GM12878 (cell line): Measurements from ENCODE around the gene NRXN3. TPM values are rescaled to one million over a fixed set of nuclear protein-coding genes. Genes with fewer than 3 reads are reported as not detected.

Source experiments
- ATAC-seq: fragments of 200-7000 bp; cut with Tn5 transposase; 3 replicates; pipeline ENCODE4 v1.9.1; 2020; ENCODE audit warnings: mild to moderate bottlenecking, moderate library complexity
- BruUV-seq: library from RNA; stranded (reverse); fragments of 400-500 nt; replicated peaks from 2 replicates; lab custom pipeline; 2021; lab: Mats Ljungman, UMichigan
- CTCF ChIA-PET: fragments of 300-600 bp; sonication (Branson Sonifier 250); formaldehyde crosslinking; extraction: SDS; loops from one replicate; lab custom pipeline; 2021; ENCODE audit warnings: inconsistent platforms; lab: Yijun Ruan, JAX
- POLR2A ChIA-PET: fragments of 350-600 bp; formaldehyde crosslinking; extraction: SDS; loops from one replicate; lab custom pipeline; 2021; ENCODE audit warnings: inconsistent platforms; lab: Charles Lee
- RAD21 ChIA-PET: fragments of 300-600 bp; sonication (Branson Sonifier 250); formaldehyde crosslinking; loops from one replicate; lab custom pipeline; 2023; ENCODE audit warnings: antibody characterized with exemption; ENCODE audit not compliant: unreplicated experiment; lab: Charles Lee
- SMC1A ChIA-PET: fragments of 300-600 bp; sonication (Branson Sonifier 250); formaldehyde crosslinking; loops from one replicate; lab custom pipeline; 2023; ENCODE audit not compliant: unreplicated experiment, uncharacterized antibody; lab: Charles Lee
- DNase-seq: peaks from one replicate; pipeline ENCODE4 v3.0.0-alpha.2; 2011; ENCODE audit warnings: low read depth, low spot score
- FAIRE-seq: peaks from 3 replicates; lab custom pipeline; 2011; peaks lifted over from hg19 to GRCh38; lab: Jason Lieb, UNC
- H2AFZ ChIP-seq: 2 replicates; pipeline ENCODE4 v1.6.0; 2011; ENCODE audit warnings: low read depth, low read length, control low read depth; ENCODE audit not compliant: control insufficient read depth
- H3K27ac ChIP-seq: 2 replicates; pipeline ENCODE4 v1.5.1; 2011; ENCODE audit warnings: control low read depth; ENCODE audit not compliant: control insufficient read depth, insufficient read depth
- H3K27me3 ChIP-seq, 2 experiments: replicated peaks in 1 of 2; 2 replicates each; pipeline versions ENCODE4 v1.6.0 to v1.6.1; 2011; ENCODE audit warnings: low read length in 1 of 2; ENCODE audit not compliant: control insufficient read depth in 2 of 2, insufficient read depth in 2 of 2
- H3K36me3 ChIP-seq, 2 experiments: 2 replicates each; pipeline ENCODE4 v1.5.1; 2011; ENCODE audit warnings: low read length in 1 of 2; ENCODE audit not compliant: control insufficient read depth in 2 of 2, insufficient read depth in 2 of 2
- H3K4me1 ChIP-seq: 2 replicates; pipeline ENCODE4 v1.6.1; 2011; ENCODE audit warnings: mild to moderate bottlenecking, low read length, moderate library complexity, mixed read lengths; ENCODE audit not compliant: control insufficient read depth, insufficient read depth
- H3K4me2 ChIP-seq: 2 replicates; pipeline ENCODE4 v1.6.0; 2011; ENCODE audit warnings: control low read depth; ENCODE audit not compliant: control insufficient read depth, insufficient read depth
- H3K4me3 ChIP-seq: fragments of 200-600 bp; sonication (generic); 2 replicates; pipeline ENCODE4 v1.5.1; 2016
- H3K79me2 ChIP-seq: 2 replicates; pipeline ENCODE4 v1.6.0; 2011; ENCODE audit warnings: low read length; ENCODE audit not compliant: control insufficient read depth, insufficient read depth
- H3K9ac ChIP-seq: 2 replicates; pipeline ENCODE4 v1.8.0; 2011; ENCODE audit warnings: low read length, control low read depth, mixed read lengths; ENCODE audit not compliant: control insufficient read depth, insufficient read depth
- H3K9me3 ChIP-seq: replicated peaks from 3 replicates; pipeline ENCODE4 v1.5.1; 2011; ENCODE audit warnings: mild to moderate bottlenecking, low read length; ENCODE audit not compliant: control insufficient read depth, insufficient read depth
- H4K20me1 ChIP-seq: 2 replicates; pipeline ENCODE4 v1.6.0; 2011; ENCODE audit not compliant: control insufficient read depth, insufficient read depth
- ASH2L ChIP-seq: fragments of 300-600, 200-600 bp; sonication (generic); IDR thresholded peaks from 2 replicates; pipeline ENCODE4 v1.6.1; 2017; ENCODE audit warnings: low read depth, mild to moderate bottlenecking, borderline replicate concordance
- CHD2 ChIP-seq: IDR thresholded peaks from 2 replicates; pipeline ENCODE4 v1.6.1; 2011; ENCODE audit warnings: low read depth, low read length, improper control_type of control experiment, borderline replicate concordance
- E2F4 ChIP-seq: IDR thresholded peaks from 2 replicates; pipeline ENCODE4 v1.6.1; 2012; ENCODE audit warnings: low read depth, low read length, improper control_type of control experiment
- IKZF1 ChIP-seq: fragments of 450-650 bp; conservative IDR thresholded peaks from 2 replicates; pipeline ENCODE4 v1.6.1; 2017; ENCODE audit warnings: antibody characterized with exemption, mild to moderate bottlenecking
- JUND ChIP-seq: IDR thresholded peaks from 2 replicates; pipeline ENCODE4 v1.6.1; 2012; ENCODE audit warnings: low read depth, mild to moderate bottlenecking, low read length, improper control_type of control experiment, moderate library complexity
- LARP7 ChIP-seq: fragments of 450-650 bp; IDR thresholded peaks from 2 replicates; pipeline ENCODE4 v1.6.1; 2017; ENCODE audit warnings: mild to moderate bottlenecking
- MEF2A ChIP-seq: IDR thresholded peaks from 2 replicates; pipeline ENCODE4 v1.6.1; 2011; ENCODE audit warnings: low read depth, mild to moderate bottlenecking, low read length, moderate library complexity; ENCODE audit not compliant: insufficient read depth
- NR2C1 ChIP-seq: fragments of 450-650 bp; IDR thresholded peaks from 2 replicates; pipeline ENCODE4 v1.6.1; 2017; ENCODE audit warnings: antibody characterized with exemption, mild to moderate bottlenecking, moderate library complexity
- RAD21 ChIP-seq: IDR thresholded peaks from 2 replicates; pipeline ENCODE4 v1.6.1; 2011; ENCODE audit warnings: mild to moderate bottlenecking, low read depth, low read length, moderate library complexity; ENCODE audit not compliant: insufficient read depth
- RBBP5 ChIP-seq: fragments of 200-600 bp; sonication (generic); conservative IDR thresholded peaks from 2 replicates; pipeline ENCODE4 v1.6.1; 2016
- REST ChIP-seq: IDR thresholded peaks from 2 replicates; pipeline ENCODE4 v1.6.1; 2012; ENCODE audit warnings: mild to moderate bottlenecking, low read depth, low read length
- STAT3 ChIP-seq: IDR thresholded peaks from 2 replicates; pipeline ENCODE4 v1.6.1; 2011; ENCODE audit warnings: low read depth, low read length, improper control_type of control experiment
- TAF1 ChIP-seq: IDR thresholded peaks from 2 replicates; pipeline ENCODE4 v1.6.1; 2011; ENCODE audit warnings: mild to moderate bottlenecking, low read depth, low read length, borderline replicate concordance
- TBL1XR1 ChIP-seq: IDR thresholded peaks from 2 replicates; pipeline ENCODE4 v1.6.1; 2012; ENCODE audit warnings: low read depth, low read length, improper control_type of control experiment
- USF1 ChIP-seq: IDR thresholded peaks from 2 replicates; pipeline ENCODE4 v1.6.1; 2011; ENCODE audit warnings: borderline replicate concordance, low read depth, mild to moderate bottlenecking, moderate library complexity, mixed read lengths, low read length; ENCODE audit not compliant: insufficient read depth; ENCODE audit errors: extremely low read length
- ZNF592 ChIP-seq: fragments of 450-650 bp; IDR thresholded peaks from 2 replicates; pipeline ENCODE4 v1.6.1; 2017; ENCODE audit warnings: mild to moderate bottlenecking, moderate library complexity
- WGBS: methylation state at CpG from one replicate; pipeline ENCODE4 v1.1.6; 2016; ENCODE audit warnings: low lambda C conversion rate; ENCODE audit not compliant: insufficient replicate concordance, insufficient coverage; ENCODE audit errors: missing lambda C conversion rate; 5-methylcytosine and 5-hydroxymethylcytosine counted together
- in situ Hi-C: fragments of 300-500 bp; cut with MboI; formaldehyde crosslinking; loops from 9 replicates; pipeline ENCODE4 v1.14.3; 2018; ENCODE audit warnings: mixed read lengths
- intact Hi-C: fragments of 100-400 bp; cut with micrococcal nuclease; formaldehyde crosslinking; loops from one replicate; pipeline ENCODE4 v1.14.2; 2022; ENCODE audit not compliant: unreplicated experiment
- polyA plus RNA-seq, 11 experiments: library from polyadenylated mRNA; depleted of rRNA in 4 of 11; unstranded in 6 of 11; stranded (reverse) in 5 of 11; fragments of >200 nt; fragmentation: Nextera tagmentation in 4 of 11; fragmentation: Illumina TruSeq in 1 of 11; extraction: Ambion mirVana in 4 of 11; extraction: Trizol in 1 of 11; gene quantifications; 1 replicate in 1 of 11; 2 replicates in 10 of 11; pipeline versions ENCODE4 v1.2.1 to v1.2.3, GENCODE V29; 2011 to 2016; ENCODE audit warnings: inconsistent platforms in 2 of 11, missing spikeins in 2 of 11, low read depth in 1 of 11
- total RNA-seq, 4 experiments: library from RNA; depleted of rRNA in 3 of 4; stranded (reverse); fragments of >200 nt in 3 of 4; fragmentation: Illumina TruSeq in 1 of 4; extraction: Trizol in 1 of 4; gene quantifications; 2 replicates each; pipeline versions ENCODE4 v1.2.1 to v1.2.3, GENCODE V29; 2013 to 2021

Gene NRXN3
- total and polyA plus RNA-seq, 10 of the 15 experiments (the other 5 are each of a cell fraction or from before 2014, with no cell fraction given), result 0.52 to 3.3 (median 1.4) TPM

- Histone ChIP-seq H3K4me3 (no peak overlapping the region), H3K27ac (no peak overlapping the region), H3K9ac (no peak overlapping the region), H3K9me3 (no peaks in the 10 kb centered on the region), H3K36me3 (no peaks in the 10 kb centered on the region), H3K4me2 (no peak overlapping the region), H3K79me2 (no peaks in the 10 kb centered on the region), H3K4me1 (no peaks in the 10 kb centered on the region), H2AFZ (no peak overlapping the region), H4K20me1 (no peaks in the 10 kb centered on the region), H3K27me3 (no peaks in the 10 kb centered on the region)
- ChIA-PET SMC1A (no interaction called here), POLR2A (no interaction called here), RAD21 (no interaction called here), CTCF (no interaction called here)
- 23% methylated on average over 2 of the region's 2 CpGs for WGBS
- no peak for TF ChIP-seq ASH2L
- no peak for TF ChIP-seq IKZF1
- TF ChIP-seq TAF1, result no peak
- no peak for TF ChIP-seq E2F4
- no peak for TF ChIP-seq MEF2A
- no peak for TF ChIP-seq CHD2
- TF ChIP-seq STAT3, result no peak
- TF ChIP-seq RBBP5, result no peak
- TF ChIP-seq REST, result no peak
- TF ChIP-seq LARP7, result no peak
- TF ChIP-seq USF1, result no peak
- no peak for TF ChIP-seq NR2C1
- TF ChIP-seq TBL1XR1, result no peak
- no peak for TF ChIP-seq RAD21
- no peak for TF ChIP-seq ZNF592
- no peak for TF ChIP-seq JUND
- BruUV-seq, result no TSS peak
- intact Hi-C loops (no loop called here), in situ Hi-C loops (no loop called here)
- ATAC-seq (no peak), DNase-seq (no peak), FAIRE-seq (no peak)
Observed at GRCh38 chr14:78637489-78637888, 467.3 kb downstream of the NRXN3 start.
